Liver (tissue), 9 donors: ENCODE data around the gene PCID2. TPM values are rescaled to one million over a fixed set of nuclear protein-coding genes. Genes with fewer than 3 reads are reported as not detected.

Source experiments
- DNase-seq: peaks from one replicate; pipeline ENCODE4 v3.0.0-alpha.2; 2017; ENCODE audit warnings: low spot score
- H3K27ac ChIP-seq, 2 donors: one replicate each; pipeline ENCODE4 v1.7.0; 2013; ENCODE audit warnings: inconsistent platforms in 2 of 2, low read length in 2 of 2, control low read depth in 1 of 2, low read depth in 1 of 2, mild to moderate bottlenecking in 1 of 2
- H3K27me3 ChIP-seq, 4 donors: one replicate each; pipeline versions ENCODE4 v1.6.1 to v1.7.0; 2013; ENCODE audit warnings: low read length in 3 of 4, inconsistent platforms in 1 of 4, mild to moderate bottlenecking in 1 of 4, moderate library complexity in 1 of 4; ENCODE audit not compliant: control insufficient read depth in 4 of 4, insufficient read depth in 4 of 4
- H3K36me3 ChIP-seq, 4 donors: one replicate each; pipeline versions ENCODE4 v1.6.1 to v1.7.0; 2013; ENCODE audit warnings: low read length in 3 of 4, mild to moderate bottlenecking in 3 of 4, low read depth in 1 of 4, moderate library complexity in 1 of 4; ENCODE audit not compliant: control insufficient read depth in 4 of 4, insufficient read depth in 3 of 4
- H3K4me1 ChIP-seq, 4 donors: one replicate each; pipeline versions ENCODE4 v1.6.1 to v1.7.0; 2013; ENCODE audit warnings: low read length in 3 of 4, mild to moderate bottlenecking in 3 of 4, moderate library complexity in 1 of 4; ENCODE audit not compliant: control insufficient read depth in 4 of 4, insufficient read depth in 4 of 4
- H3K4me3 ChIP-seq, 3 donors: one replicate each; pipeline versions ENCODE4 v1.6.1 to v1.7.0; 2013; ENCODE audit warnings: low read length in 3 of 3, control low read depth in 1 of 3, low read depth in 1 of 3, mild to moderate bottlenecking in 1 of 3
- H3K9ac ChIP-seq, 2 donors: one replicate each; pipeline ENCODE4 v1.7.0; 2013; ENCODE audit warnings: low read length in 2 of 2, mild to moderate bottlenecking in 2 of 2, moderate library complexity in 2 of 2, control low read depth in 1 of 2, low read depth in 1 of 2
- H3K9me3 ChIP-seq, 4 donors: one replicate each; pipeline versions ENCODE4 v1.6.1 to v1.7.0; 2013; ENCODE audit warnings: low read length in 3 of 4; ENCODE audit not compliant: control insufficient read depth in 4 of 4
- ATF3 ChIP-seq: IDR thresholded peaks from 2 replicates; pipeline ENCODE4 v1.6.1; 2016; ENCODE audit warnings: antibody characterized with exemption
- CTCF ChIP-seq: fragments of 150-350 bp; IDR thresholded peaks from 2 replicates; pipeline ENCODE4 v1.5.1; 2017; ENCODE audit warnings: improper control_type of control experiment, low read depth, low read length; ENCODE audit not compliant: missing input control
- EGR1 ChIP-seq, 2 donors: IDR thresholded peaks; 2 replicates each; pipeline ENCODE4 v1.6.1; 2016 to 2018; ENCODE audit warnings: antibody characterized with exemption in 2 of 2, low read depth in 2 of 2
- FOXA1 ChIP-seq: IDR thresholded peaks from 2 replicates; pipeline ENCODE4 v1.6.1; 2016; ENCODE audit warnings: antibody characterized with exemption
- FOXA2 ChIP-seq: IDR thresholded peaks from 2 replicates; pipeline ENCODE4 v1.6.1; 2016; ENCODE audit warnings: antibody characterized with exemption
- GABPA ChIP-seq, 2 donors: IDR thresholded peaks in 1 of 2; conservative IDR thresholded peaks in 1 of 2; 2 replicates each; pipeline ENCODE4 v1.6.1; 2016; ENCODE audit warnings: antibody characterized with exemption in 2 of 2, mild to moderate bottlenecking in 1 of 2, moderate library complexity in 1 of 2
- HNF4A ChIP-seq, 2 donors: conservative IDR thresholded peaks; 2 replicates each; pipeline ENCODE4 v1.6.1; 2016; ENCODE audit warnings: antibody characterized with exemption in 2 of 2, mild to moderate bottlenecking in 2 of 2
- HNF4G ChIP-seq: IDR thresholded peaks from 2 replicates; pipeline ENCODE4 v1.6.1; 2016; ENCODE audit warnings: antibody characterized with exemption
- JUND ChIP-seq, 2 donors: IDR thresholded peaks; 2 replicates each; pipeline ENCODE4 v1.6.1; 2016; ENCODE audit warnings: antibody characterized with exemption in 2 of 2
- MAX ChIP-seq: IDR thresholded peaks from 2 replicates; pipeline ENCODE4 v1.6.1; 2016; ENCODE audit warnings: antibody characterized with exemption
- NR2F2 ChIP-seq: IDR thresholded peaks from 2 replicates; pipeline ENCODE4 v1.6.1; 2016; ENCODE audit warnings: antibody characterized with exemption
- RAD21 ChIP-seq, 2 donors: IDR thresholded peaks; 2 replicates each; pipeline ENCODE4 v1.6.1; 2016; ENCODE audit warnings: antibody characterized with exemption in 2 of 2, mild to moderate bottlenecking in 2 of 2
- REST ChIP-seq: IDR thresholded peaks from 2 replicates; pipeline ENCODE4 v1.6.1; 2016; ENCODE audit warnings: antibody characterized with exemption, mild to moderate bottlenecking
- RXRA ChIP-seq, 2 donors: IDR thresholded peaks; 2 replicates each; pipeline ENCODE4 v1.6.1; 2017 to 2018; ENCODE audit warnings: antibody characterized with exemption in 2 of 2, mild to moderate bottlenecking in 1 of 2
- SP1 ChIP-seq: IDR thresholded peaks from 2 replicates; pipeline ENCODE4 v1.6.1; 2018; ENCODE audit warnings: antibody characterized with exemption, mild to moderate bottlenecking
- TAF1 ChIP-seq: conservative IDR thresholded peaks from 2 replicates; pipeline ENCODE4 v1.6.1; 2016; ENCODE audit warnings: antibody characterized with exemption, mild to moderate bottlenecking
- YY1 ChIP-seq: IDR thresholded peaks from 2 replicates; pipeline ENCODE4 v1.6.1; 2016; ENCODE audit warnings: antibody characterized with exemption, mild to moderate bottlenecking
- ZBTB33 ChIP-seq: IDR thresholded peaks from 2 replicates; pipeline ENCODE4 v1.6.1; 2016; ENCODE audit warnings: antibody characterized with exemption
- WGBS: extraction: QIAGEN DNeasy Blood & Tissue Kit; methylation state at CpG from one replicate; pipeline ENCODE4 v1.1.7; 2013; 5-methylcytosine and 5-hydroxymethylcytosine counted together
- polyA plus RNA-seq, 2 donors: library from polyadenylated mRNA; stranded (reverse) in 1 of 2; unstranded in 1 of 2; fragments of 200-250 nt in 1 of 2; fragments of >200 nt in 1 of 2; fragmentation: Nextera tagmentation in 1 of 2; extraction: Ambion mirVana in 1 of 2; gene quantifications; one replicate each; pipeline versions ENCODE4 v1.2.1 to v1.2.3, GENCODE V29; 2013 to 2015
- total RNA-seq, 2 donors: library from RNA; depleted of rRNA; stranded (reverse); fragments of >200 nt; gene quantifications; one replicate each; pipeline ENCODE4 v1.2.3, GENCODE V29; 2014
- donor health status: healthy.
- donor health status: healthy.
- donor health status: healthy.
- donor health status: healthy.
- donor health status: healthy.

The PCID2 gene
- total and polyA plus RNA-seq, 4 donors: 13.8 to 39.1 (median 22.7) TPM

GRCh38 chr13:113220877-113221276, 12.4 kb upstream of the PCID2 start:
- peaks cover 12 to 34% (median 29%) of the 10 kb centered on the region in 4 donors for H3K4me1 ChIP-seq
- peaks cover 4 to 21% (median 14%) of the 10 kb centered on the region in 4 donors for H3K36me3 ChIP-seq
- H3K9me3 ChIP-seq: no peaks in the 10 kb centered on the region
- WGBS: 91% methylated on average over 7 of the region's 7 CpGs
- DNase-seq: peak; percentile 53
- H3K27me3 ChIP-seq: no peaks in the 10 kb centered on the region
- H3K4me3 ChIP-seq: no peak overlapping the region
- peak overlapping the region in 1 of 2 donors; percentile 27 for H3K27ac ChIP-seq
- no peak overlapping the region for H3K9ac ChIP-seq
- TF ChIP-seq RAD21 (IDR thresholded peaks at IDR 0.05) (peak in 1 of 2 donors; percentile 64), EGR1 (IDR thresholded peaks at IDR 0.05; ENCODE audit: low read depth in 2 of 2) (no peak), FOXA2 (no peak), HNF4G (no peak), ZBTB33 (no peak), HNF4A (conservative IDR thresholded peaks at IDR 0.05) (no peak), ATF3 (no peak), CTCF (peak; percentile 23)

GRCh38 chr13:113220141-113220598, 11.7 kb upstream of the PCID2 start:
- Histone ChIP-seq H3K9ac (peak overlapping the region in 1 of 2 donors; percentile 30), H3K27ac (peak overlapping the region; percentile 57 to 69)

More at GRCh38 chr13:113220141-113220598, 11.7 kb upstream of the PCID2 start:
- WGBS: 27% methylated on average over 13 of the region's 13 CpGs
- Histone ChIP-seq H3K4me3 (no peak overlapping the region), H3K36me3 (peaks cover 2 to 17% (median 11%) of the 10 kb centered on the region in 4 donors), H3K9me3 (no peaks in the 10 kb centered on the region), H3K27me3 (no peaks in the 10 kb centered on the region), H3K4me1 (peaks cover 16 to 41% (median 35%) of the 10 kb centered on the region in 4 donors)
- TF ChIP-seq HNF4G: peak; percentile 22
- TF ChIP-seq YY1: peak; percentile 52
- peak; percentile 53 for TF ChIP-seq REST
- no peak for TF ChIP-seq CTCF
- TF ChIP-seq MAX: peak; percentile 79
- peak; percentile 92 for TF ChIP-seq FOXA2
- peak in 1 of 2 donors; percentile 75 for TF ChIP-seq JUND (IDR thresholded peaks at IDR 0.05)
- peak; percentile 88 for TF ChIP-seq ZBTB33
- peak; percentile 97 to 98 for TF ChIP-seq RXRA (IDR thresholded peaks at IDR 0.05)
- no peak for TF ChIP-seq ATF3
- peak; percentile 89 to 90 for TF ChIP-seq HNF4A (conservative IDR thresholded peaks at IDR 0.05)
- TF ChIP-seq RAD21 (IDR thresholded peaks at IDR 0.05): peak; percentile 30 to 46
- TF ChIP-seq FOXA1: peak; percentile 82
- TF ChIP-seq EGR1 (IDR thresholded peaks at IDR 0.05; ENCODE audit: low read depth in 2 of 2): peak; percentile 38 to 69
- no peak for TF ChIP-seq TAF1
- peak; percentile 88 for TF ChIP-seq NR2F2
- TF ChIP-seq GABPA (IDR thresholded peaks at IDR 0.05 in 1 of 2, conservative IDR thresholded peaks at IDR 0.05 in 1 of 2): peak in 1 of 2 donors; percentile 67
- TF ChIP-seq SP1: peak; percentile 90
- peak; percentile 93 for DNase-seq
